ENCODE data around the gene KLHL42.

- TF ChIP-seq POLR2A (IDR thresholded peaks at IDR 0.05) = no peak
- no peak for TF ChIP-seq EP300 (IDR thresholded peaks at IDR 0.05)
- no peak for TF ChIP-seq CTCF (IDR thresholded peaks at IDR 0.05)
Observed at GRCh38 chr12:27841392-27841882, 61.4 kb downstream of the KLHL42 start.

Data from upper lobe of left lung (tissue), 4 donors.